Stimulated activated CD4-positive, alpha-beta T cell treated with anti-CD3 and anti-CD28 coated beads, Interleukin-1b, Interleukin-23, amount 100 ng/mL, for 48 hours (primary cell): Measurements from ENCODE around the gene BNC2.
"Not testable (repeated sequence)": the region's sequence is repeated elsewhere in the genome, so short reads cannot be mapped to it uniquely, and the experiment has no call there.

Experiments
- DNase-seq: peaks from one replicate; pipeline ENCODE4 v3.0.0-alpha.2; 2020

BNC2 gene

GRCh38 chr9:16484180-16484579, 386.3 kb downstream of the BNC2 start:
- DNase-seq, result no peak

DNA sequence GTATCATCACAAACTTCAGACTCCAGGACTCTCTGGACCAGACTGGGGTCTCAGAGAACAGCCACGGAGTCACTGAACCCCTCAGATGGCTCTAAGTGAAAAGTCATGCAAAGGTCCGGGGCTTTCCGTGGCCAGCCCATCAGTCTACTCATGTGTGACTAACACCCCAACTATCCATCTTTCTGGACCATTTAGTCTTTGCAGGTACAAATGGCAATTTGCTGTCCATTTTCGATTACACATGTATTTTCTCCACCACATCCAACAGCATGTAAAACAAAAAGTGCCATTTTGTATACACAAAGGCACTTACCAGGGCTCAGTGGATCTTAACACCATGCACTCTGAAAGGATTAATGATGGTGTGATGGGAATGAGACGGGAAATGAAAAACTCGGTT, 387.7 kb downstream of the BNC2 start:
- no peak for DNase-seq

DNA sequence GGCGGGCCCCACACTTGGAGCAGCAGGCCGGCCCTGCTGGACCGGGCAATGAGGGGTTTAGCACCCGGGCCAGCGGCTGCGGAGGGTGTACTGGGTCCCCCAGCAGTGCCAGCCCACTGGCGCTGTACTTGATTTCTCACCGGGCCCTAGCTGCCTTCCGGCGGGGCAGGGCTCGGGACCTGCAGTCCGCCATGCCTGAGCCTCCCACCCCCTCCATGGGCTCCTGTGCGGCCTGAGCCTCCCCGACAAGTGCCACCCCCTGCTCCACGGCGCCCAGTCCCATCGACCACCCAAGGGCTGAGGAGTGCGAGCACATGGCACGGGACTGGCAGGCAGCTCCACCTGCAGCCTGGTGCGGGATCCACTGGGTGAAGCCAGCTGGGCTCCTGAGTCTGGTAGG, 389.9 kb downstream of the BNC2 start:
- not testable (repeated sequence) for DNase-seq

- no peak for DNase-seq
Observed at GRCh38 chr9:16475996-16476395, 394.5 kb downstream of the BNC2 start.

DNA sequence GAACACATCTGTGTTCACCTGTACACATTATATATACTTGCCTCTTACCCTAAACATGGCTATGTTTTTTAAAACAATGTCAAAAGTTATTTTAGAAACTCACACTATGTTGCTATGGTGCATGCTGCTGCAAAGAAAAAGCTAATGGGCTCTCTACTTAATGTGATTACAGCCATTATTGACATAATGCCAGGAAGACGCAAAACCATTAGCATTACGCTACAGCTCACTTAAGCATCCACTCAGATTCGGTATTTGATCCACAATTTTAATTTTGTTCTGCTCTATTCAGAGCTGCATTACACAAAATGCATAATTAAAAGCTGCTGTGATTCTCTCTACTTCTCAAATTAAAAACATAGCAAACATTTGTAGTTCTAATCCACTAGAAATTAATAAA, 395.2 kb downstream of the BNC2 start:
- no peak for DNase-seq

GRCh38 chr9:16469184-16469583, 401.3 kb downstream of the BNC2 start:
- DNase-seq, result no peak

DNA sequence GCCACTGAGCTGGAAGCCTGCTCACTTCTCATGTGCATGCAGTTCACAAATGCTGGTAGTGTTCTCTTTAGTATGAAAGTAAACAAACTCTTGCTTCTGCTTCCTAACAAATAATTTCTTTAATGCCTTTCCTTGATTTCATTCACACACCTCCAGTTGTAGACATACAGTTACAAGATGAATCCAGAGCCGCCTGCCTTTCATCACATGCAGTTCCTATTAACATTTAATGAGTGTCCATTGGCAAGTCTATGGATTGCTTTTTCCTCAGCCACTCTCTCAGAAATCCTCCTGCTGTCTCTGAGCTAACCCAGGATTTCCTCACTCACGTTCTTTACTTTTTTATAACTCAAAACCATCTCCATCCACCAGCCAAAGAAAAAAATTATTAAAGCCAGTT, 408.6 kb downstream of the BNC2 start:
- DNase-seq, result no peak

GRCh38 chr9:16461137-16461840, 409.2 kb downstream of the BNC2 start:
- DNase-seq, result no peak

- no peak for DNase-seq
Observed at GRCh38 chr9:16460696-16461095, 409.8 kb downstream of the BNC2 start.

DNA sequence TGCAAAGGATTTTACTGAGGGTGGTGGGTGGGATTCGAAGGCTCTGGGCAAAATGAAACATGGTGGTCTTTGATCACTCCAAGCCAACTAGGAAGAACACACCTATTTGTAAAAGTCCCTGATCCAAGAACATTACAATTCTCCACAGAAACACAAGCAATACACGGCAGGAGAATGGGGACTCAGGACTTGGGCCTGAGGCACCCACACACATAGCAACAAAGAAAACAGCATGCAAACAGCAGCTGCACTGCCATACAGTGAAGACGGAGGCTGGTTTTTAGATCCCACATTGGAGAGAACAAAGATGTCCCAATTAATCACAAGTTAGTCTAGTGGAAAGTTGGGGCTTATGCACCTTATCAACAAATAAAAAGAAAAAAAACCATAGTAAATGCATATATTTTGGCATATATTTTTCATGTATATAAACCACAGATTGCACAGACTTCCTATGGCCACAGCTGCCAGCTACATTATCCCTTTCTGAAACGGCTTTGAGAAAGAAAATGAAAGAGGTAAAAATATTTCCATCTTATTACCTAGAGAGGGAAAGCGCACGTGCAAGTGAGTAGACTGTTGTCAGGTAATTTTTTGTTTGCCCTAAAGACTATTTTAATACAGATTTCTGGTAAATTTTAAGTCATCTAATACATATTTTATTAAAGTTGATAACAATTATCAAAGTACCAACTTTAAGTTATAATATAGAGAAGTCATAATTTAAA, 410.9 kb downstream of the BNC2 start:
- no peak for DNase-seq

GRCh38 chr9:16458696-16459420, 411.6 kb downstream of the BNC2 start:
- no peak for DNase-seq

DNA sequence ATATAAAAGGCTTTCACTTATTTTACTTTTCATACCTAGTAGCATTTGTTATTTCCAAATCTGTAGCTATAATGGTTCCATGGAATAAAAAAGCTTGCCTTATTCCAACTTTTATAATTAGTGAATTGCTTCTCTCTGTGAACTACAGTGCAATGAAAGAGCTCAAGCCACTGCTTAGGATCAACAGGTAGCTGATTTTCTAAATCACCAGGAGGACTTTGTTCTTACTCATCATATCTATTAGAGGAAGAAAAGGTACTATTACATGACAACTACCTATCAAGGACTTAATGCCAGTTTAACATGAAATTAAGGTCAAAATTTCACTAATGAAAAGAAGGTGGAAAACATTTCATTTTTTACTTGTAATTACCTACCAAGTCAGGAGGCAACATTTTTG, 414.6 kb downstream of the BNC2 start:
- no peak for DNase-seq

DNA sequence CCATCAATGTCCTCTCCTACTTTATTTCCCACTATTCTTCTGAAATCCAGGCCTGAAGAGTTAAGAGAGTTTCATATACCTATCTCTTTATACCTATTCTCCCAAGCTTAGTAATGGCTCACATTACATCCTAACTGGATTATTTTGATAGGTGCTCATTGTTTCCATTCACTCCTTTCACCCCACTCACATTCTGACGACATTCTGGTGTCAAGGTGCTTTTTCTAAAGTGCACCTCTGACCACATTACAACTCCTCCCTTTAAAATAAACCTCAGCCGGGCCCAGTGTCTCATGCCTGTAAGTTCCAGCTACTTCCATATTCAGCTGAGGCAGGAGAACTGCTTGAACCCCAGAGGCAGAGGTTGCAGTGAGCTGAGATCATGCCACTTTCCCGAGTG, 417.1 kb downstream of the BNC2 start:
- no peak for DNase-seq

- DNase-seq, result no peak
Observed at GRCh38 chr9:16450578-16450977, 419.9 kb downstream of the BNC2 start.

DNA sequence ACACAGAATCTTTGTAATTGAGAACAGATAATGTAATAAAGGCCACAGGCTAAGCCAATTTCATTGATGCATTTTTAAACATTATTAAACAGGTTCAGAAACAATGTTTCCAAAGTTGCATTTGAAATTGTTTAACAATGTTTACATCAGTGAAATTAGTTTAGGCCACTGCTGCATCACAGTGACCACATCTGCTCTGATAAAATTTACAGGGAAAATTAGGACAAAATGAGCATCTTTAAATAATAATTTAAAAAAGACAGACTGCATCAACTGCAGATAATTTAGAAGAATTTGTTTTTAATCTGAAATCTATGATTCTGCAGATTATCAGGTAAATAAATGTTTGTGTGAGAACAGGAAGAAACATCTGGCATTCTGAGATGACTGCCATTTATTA, 420.4 kb downstream of the BNC2 start:
- DNase-seq, result no peak

GRCh38 chr9:16449076-16449730, 421.3 kb downstream of the BNC2 start:
- DNase-seq, result no peak

DNA sequence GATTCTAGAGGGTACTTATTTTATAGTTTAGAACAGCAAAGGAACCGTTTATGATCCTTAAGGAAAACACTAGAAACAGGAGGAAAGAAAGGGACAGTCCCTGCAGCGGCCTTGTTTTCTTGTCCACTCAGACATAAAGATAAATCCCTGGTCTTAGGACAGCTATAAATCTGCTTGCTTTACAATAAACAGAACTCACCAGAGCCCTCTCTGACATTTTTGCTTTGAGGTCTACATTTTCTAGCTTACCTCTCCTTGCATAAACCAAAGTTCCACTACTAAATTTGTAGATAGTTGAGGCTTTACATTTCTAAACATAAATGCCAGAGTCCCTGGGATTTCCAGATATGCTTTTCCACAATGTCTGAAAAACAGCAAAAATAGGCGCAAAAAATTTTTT, 422.5 kb downstream of the BNC2 start:
- DNase-seq, result no peak

- no peak for DNase-seq
Observed at GRCh38 chr9:16446636-16447035, 423.8 kb downstream of the BNC2 start.

GRCh38 chr9:16445141-16445920, 425.1 kb downstream of the BNC2 start:
- no peak for DNase-seq

- no peak for DNase-seq
Observed at GRCh38 chr9:16442622-16443021, 427.8 kb downstream of the BNC2 start.

- no peak for DNase-seq
Observed at GRCh38 chr9:16441791-16442190, 428.7 kb downstream of the BNC2 start.

DNA sequence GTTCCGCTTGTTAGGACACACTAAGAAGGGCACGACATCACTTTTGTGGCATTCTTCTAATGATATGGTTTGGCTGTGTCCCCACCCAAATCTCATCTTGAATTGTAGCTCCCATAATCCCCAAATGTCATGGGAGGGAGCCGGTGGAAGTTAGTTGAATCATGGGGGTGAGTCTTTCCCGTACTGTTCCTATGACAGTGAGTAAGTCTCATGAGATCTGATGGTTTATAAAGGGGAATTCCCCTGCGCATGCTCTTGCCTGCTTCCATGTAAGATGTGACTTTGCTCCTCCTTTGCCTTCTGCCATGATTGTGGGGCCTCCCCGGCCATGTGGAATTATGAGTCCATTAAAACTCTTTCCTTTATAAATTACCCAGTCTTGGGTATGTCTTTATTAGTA, 431.6 kb downstream of the BNC2 start:
- DNase-seq, result not testable (repeated sequence)

DNA sequence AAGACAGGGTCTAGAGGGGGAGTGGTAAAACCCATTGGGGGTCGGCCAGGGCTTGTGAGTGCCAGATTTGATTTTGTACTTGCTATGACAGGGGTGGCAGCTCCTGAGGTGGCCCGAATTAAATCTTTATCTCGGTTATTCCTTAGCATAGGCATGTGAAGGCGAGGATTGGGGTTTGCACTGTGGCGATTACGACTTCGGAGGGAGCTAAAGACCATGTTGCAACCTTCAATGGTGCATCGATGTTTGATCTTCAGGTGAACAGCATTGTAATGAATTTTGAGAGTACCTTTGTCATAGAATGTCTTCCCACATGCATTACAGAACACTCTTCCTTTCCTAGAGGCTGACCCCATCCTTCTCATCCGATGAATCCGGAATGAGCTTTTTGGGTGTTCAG, 433.9 kb downstream of the BNC2 start:
- no peak for DNase-seq
